NCI-H748 (cell line): ENCODE measurements around the gene BRI3.
A peak's percentile ranks its signal among the peaks of the same experiment; 100 is the strongest.

Source experiments
- DNase-seq: peaks from one replicate; lab custom pipeline; 2025; ENCODE audit not compliant: unreplicated experiment; lab: John Stamatoyannopoulos, UW

The BRI3 gene

DNA sequence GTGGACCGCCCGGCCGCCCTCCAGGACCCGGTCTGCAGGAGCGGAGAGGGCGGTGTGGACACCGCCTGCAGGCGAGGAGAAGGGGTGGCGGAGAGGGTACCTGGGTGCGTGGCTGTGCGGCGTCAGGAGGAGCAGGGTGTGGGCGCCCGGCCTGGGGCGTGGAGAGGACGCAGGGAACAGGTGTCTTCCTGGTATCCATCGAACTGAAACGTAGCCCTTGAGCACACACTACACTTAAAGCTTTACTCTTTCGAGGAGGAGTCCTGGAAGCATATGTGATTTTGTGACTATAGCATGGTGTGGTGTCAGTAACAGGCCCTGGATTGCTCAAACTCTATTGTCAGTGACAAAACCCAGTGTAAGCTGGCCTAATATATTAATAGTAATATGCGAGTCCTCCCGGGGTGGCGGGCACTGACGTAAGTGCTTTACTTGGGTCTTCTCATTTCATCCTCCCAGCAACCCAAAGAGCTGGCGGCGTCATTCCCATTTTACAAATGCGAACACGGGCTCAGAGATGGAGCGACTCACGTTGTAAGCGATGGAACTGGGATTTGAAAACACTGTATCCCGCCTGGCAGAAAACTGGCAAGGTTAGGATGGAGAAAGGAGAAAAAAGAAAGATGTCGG is 28.9 kb upstream of the BRI3 start:
- no peak for DNase-seq

DNA sequence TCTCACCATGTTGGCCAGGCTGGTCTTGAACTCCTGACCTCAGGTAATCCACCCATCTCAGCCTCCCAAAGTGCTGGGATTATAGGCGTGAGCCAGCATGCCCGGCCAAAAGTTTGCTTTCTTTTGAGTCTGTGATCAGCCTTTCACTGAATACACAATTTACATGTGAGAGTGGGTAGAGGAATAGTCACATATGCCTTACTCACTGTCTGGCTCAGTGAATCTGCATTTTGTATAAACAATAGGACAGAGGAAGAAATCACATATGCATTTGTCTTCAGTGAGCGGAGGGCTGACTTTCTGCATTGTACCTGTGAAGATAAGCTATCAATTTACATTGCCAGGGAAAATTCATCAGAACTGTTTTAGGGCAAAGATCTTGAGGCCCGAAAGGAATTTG is 27.0 kb upstream of the BRI3 start:
- no peak for DNase-seq

DNA sequence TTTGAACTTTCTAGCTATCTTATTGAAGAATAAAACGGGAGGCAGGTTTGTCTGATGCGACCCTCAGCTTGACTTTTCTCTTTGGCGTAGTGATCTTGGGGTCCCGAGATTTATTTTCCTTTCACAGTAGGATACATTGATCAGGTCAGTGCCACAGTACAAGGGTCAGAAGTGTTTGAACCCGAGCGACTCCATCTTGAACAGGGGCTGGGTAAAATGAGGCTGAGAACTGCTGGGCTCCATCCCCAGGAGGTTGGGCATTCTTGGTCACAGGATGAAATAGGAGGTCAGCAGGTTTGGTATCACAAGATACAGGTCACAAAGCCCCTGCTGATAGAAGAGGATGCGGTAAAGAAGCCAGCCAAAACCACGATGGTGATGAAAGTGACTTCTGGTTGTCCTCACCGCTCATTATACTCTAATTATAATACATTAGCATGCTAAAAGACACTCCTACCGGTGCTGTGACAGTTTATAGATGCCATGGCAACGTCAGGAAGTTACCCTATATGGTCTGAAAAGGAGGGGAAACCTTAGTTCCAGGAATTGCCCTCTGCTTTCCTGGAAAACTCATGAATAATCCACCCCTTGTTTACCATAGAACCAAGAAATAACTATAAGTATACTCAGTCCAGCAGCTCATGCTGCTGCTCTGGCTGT is 26.4 kb upstream of the BRI3 start:
- no peak for DNase-seq

DNA sequence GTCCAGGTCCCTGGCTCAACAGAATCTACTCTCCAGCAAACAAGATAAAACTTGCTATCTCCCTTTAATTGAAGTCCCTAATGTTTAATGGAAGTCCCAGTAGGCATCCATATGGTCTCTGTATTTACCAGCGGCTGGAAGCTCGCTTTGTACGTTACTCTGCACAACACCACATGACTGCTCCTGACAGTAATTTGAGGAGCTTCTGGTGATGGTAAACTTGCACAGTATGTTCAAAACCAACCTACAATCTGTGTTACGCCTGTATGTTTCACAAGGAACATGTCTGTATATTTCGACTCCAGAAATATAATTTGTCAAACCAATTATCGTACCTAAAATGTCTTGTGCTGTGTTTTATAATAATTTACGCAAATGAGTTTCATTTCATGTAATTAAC is 25.1 kb upstream of the BRI3 start:
- no peak for DNase-seq

DNA sequence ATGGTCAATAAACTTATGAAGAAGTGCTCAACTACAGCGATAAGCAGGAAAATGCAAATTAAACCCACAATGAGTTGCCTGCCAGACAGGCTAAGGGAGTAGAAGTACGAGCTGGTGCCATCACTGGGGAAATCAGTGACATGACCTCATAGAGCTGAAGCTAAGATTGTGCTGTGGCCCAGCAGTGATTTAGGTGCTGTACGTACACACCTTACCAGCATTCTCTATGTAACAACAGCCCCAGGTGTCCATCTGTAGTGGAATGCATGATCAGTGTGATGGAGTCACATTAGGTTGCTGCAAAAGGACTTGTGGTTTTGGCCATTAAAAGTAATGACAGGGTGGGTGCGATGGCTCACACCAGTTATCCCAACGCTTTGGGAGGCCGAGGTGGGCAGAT is 23.8 kb upstream of the BRI3 start:
- DNase-seq = no peak

DNA sequence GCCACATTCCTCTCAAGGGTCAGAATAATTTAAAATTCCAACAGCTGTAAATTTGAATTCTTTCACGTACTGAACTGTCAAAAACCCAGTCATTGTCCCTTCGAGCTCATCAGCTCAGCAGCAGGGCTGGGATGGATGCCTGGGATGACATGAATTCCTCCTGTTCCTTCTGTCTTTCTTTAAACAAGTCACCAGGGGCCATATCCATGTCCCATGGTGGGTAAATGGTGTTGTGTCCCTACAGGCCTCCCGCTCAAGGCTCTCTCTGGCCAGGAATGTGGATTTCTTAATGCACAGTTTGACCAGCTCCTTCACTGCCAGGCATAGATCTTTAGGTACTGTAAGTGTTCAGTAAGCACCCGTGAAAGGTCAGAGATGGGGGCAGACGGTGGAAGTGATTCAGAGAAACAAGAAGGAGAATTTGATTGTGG is 15.6 kb upstream of the BRI3 start:
- DNase-seq = no peak

DNA sequence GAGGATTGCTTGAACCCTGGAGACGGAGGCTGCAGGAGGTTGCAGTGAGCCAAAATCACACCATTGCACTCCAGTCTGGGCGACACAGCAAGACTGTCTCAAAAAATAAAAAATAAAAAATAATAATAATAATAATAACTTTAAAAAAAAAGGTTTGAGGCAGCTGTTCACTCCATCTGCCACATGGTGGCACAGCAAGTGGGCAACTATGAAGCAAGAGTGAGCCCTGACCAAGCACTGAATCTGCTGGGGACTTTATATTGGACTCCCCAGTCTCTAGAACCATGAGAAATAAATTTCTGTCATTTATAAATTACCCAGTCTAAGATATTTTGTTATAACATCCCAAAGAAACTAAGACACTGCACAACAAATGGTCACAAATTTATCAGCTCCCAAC is 14.6 kb upstream of the BRI3 start:
- DNase-seq = no peak

DNA sequence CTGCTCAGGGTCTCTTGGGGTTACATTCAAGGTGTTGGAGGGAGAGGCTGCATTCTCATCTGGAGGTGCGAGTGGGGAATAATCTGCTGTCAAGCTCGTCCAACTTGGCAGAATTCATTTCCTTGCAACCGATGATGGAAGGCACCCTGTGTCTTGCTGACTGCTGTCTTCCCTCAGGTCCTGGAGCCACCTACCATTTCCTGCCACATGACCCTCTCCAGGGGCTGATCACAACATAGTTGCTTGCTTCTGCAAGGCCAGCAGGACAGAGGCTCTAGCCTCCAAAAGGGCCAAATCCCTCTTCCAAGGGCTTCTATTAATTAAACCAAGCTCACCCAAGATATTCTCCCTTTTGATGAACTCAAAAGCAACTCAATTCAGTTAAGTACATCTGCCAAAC is 14.2 kb upstream of the BRI3 start:
- no peak for DNase-seq

DNA sequence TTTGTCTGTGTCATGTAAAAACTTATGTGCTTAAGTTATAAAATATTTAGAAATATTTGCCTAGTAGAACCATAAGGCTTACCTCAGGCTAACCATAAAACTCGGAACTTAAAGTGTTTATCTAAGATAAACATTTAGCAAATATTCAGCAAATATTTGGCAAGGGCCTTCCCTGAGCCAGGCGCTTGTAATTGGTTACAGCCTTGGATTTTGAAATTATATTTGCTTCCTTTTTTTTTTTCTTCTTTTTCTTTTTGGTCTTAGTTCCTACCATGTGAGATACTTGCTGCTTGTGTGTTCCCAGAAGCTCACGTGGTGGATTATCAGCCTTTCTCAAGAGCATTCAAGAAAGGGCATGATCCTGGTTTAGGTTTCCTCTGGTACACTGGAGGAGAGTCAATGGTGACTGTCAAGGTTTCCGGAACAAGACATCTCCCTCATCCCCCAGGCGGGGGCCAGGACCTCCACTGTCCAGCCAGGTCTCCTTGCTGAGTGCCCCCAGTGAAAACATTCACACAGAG is 5.2 kb upstream of the BRI3 start:
- no peak for DNase-seq

DNA sequence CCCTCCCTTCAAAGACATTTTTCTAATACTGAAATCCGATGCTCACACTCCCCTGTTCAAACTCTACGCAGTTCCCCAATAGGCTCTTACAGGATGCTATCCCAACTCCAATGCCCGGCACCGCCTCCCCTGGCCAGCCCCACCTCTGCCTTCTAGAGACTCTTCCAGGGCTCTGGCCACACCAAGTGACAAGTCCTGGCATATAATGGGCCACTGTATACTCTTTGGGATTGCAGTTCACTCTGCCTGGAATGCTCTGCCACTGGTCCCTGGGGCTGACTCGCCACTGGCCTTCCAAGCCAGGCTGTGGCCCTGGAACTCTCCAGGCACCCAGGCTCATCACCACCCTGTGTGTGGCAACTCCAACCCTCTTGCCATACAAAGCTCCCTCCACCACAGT is 3.1 kb upstream of the BRI3 start:
- no peak for DNase-seq

DNA sequence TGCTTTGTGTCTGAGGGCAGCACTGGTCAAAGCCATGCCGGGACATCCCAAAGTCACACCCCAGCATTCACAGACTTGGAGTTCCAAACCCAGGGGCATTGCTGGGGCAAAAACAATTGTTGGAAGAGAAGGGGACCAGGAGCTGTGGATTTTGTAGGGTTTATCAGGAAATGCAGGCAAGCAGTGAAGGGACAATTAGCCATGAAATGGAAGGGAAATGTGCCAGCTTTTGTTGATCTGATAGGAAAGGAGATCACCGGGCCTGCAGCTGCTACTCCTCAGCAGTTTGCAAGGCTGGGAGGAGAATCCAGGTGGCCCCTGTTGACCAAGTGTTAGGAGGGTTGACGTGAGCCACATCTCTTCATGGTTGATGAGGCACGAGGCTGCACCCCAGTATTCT is 2.5 kb upstream of the BRI3 start:
- DNase-seq = no peak

DNA sequence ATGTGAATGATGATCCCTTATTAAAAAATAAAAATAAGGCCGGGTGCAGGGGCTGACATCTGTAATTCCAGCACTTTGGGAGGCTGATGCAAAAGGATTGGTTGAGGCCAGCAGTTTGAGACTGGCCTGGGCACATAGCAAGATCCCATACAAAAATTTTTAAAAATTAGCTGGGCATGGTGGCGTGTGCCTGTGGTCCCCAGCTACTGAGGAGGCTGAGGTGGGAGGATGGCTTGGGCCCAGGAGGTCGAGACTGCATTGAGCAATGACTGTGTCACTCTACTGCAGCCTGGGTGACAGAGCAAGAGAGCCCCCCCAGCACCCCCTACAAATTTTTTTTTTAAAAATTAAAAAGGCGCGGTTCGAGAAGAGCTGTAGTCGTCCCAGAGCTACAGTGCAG is 1.2 kb upstream of the BRI3 start:
- DNase-seq = no peak

DNA sequence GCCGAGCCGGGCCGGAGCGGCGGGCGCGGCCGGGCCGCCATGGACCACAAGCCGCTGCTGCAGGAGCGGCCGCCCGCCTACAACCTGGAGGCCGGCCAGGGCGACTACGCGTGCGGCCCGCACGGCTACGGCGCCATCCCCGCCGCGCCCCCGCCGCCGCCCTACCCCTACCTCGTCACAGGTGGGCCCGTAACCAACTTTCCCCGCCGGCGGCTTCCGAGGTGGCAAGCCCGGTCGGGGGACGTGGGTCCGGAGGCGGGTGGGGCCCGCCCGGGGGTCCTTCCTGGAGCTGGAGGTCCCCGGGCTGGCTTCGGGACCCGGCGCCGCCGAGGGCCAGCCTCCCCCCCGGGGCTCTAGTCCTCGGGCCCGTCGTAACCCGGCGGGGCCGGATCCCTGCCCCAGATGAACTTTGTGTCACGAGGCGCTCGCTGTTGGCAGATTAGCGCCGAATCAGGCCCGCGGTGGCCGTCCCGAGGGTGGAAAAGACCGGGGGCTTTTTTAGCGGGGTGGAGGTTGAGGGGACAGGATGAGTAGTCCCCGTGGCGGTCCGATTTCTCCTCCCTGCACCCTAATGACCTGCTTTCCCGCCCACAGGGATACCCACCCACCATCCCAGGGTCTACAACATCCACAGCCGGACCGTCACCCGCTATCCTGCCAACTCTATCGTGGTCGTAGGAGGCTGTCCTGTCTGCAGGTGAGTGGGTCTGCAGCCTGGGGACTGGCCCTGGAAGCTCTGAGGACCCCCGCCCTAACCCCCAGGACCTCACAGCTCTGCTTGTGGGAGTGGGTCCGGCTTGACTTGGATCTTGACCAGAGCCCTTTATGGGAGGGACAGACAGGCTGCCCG is 496 bp downstream of the BRI3 start:
- DNase-seq = peak; percentile 52

DNA sequence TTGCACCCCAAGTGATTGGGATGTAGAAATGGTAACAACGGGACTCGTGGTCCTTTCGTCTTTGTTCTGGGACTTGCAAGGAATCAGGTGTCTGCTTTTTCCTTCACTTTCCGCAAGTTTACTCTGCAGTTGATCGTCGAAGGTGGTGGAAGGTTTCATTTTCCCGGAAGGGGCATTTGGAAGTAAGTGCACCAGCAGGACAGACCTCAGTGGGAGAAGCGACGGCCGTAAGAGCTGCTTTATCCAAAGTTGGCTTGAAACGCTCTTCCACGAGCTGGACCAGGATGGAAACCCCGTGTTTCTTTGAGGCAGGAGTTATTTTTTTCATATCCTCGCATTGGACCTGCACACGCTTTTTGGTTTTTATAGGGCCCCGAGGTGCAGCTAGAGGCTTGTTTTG is 1.2 kb downstream of the BRI3 start:
- no peak for DNase-seq

DNA sequence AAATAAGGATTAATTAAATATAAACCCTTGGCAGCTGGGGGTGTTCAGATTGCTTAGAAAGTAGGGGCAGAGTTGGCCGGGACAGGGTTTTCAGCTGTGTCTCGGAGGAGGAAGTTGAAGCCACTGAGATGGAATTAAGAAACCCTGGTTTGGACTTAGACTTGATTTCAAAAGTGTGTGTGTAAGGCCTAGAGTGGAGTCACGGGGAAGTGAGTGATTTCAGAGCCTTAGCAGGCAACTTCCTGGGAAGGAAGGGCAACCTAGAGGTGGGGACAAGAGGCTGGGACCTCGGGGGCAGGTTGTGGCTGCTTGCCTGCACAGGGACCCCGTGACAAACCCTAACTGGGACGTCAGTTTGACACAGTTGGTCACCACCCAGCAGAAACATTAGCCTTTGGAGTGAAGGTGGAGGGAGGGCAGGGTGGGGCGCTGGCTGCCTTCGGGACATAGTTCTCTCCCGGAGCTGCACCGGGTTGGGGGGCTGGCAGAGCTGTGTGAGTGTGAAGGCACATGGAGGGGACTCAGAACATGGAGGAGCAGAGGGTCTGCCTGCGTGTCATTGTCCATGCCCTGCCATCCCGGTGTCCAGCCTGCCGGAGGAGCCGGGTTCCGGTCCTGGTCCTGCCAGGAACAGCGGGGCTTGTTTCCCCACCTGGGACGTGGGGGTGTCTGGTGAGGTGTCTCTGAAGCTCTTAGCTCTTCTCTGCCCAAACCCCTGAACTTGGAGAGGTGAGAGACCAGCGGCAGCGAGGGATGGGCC is 1.8 kb downstream of the BRI3 start:
- DNase-seq = no peak

DNA sequence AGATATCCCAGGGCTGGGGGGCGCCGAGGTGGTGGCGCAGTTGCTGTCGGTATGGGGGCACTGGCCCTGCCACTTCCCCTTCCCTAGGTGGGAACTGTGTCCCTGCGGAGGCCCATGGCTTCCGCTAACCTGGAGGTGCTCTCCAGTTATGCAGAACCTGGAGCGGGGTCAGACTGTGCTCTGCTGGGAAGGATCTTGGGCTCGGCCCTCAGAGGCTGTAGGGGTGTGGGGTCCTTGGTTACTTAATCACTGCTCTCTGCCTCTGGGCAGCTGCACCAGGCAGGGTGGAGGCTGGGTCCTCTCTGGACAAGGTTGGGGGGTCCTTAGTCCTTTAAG is 2.4 kb downstream of the BRI3 start:
- no peak for DNase-seq

DNA sequence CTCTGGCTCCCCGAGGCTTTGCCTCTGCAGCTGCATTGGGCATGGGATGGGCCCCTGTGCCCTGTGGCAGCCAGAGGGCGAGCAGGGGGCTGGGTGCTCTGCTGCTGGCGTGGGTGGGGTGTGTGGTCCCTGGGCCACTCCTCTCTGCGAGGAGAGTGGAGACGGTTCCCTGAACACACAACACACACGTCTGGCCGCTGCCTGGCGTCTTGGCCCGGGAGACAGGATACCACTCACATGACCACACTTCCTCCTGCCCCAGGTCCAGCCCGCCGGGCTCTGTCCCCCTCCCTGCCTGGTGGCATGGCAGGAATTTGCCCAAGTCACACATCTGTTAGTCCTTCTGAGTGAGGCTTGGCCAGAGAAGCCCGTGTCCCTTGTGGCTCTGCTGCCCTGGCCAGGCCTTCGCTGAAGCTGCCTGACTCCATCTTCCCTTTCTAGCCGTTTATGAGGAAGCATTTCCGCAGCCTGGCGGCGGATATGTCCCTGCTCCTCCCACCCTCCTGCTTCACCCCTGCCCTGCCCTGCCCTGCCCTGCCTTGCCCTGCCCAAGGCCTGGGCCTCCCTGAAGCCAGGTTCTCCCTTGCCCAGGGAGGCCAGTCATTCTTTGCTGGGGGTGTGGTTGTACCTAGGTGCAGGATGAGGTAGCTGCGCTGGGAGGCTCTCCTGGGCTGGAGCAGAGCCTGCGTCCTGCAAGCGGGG is 3.0 kb downstream of the BRI3 start:
- no peak for DNase-seq

DNA sequence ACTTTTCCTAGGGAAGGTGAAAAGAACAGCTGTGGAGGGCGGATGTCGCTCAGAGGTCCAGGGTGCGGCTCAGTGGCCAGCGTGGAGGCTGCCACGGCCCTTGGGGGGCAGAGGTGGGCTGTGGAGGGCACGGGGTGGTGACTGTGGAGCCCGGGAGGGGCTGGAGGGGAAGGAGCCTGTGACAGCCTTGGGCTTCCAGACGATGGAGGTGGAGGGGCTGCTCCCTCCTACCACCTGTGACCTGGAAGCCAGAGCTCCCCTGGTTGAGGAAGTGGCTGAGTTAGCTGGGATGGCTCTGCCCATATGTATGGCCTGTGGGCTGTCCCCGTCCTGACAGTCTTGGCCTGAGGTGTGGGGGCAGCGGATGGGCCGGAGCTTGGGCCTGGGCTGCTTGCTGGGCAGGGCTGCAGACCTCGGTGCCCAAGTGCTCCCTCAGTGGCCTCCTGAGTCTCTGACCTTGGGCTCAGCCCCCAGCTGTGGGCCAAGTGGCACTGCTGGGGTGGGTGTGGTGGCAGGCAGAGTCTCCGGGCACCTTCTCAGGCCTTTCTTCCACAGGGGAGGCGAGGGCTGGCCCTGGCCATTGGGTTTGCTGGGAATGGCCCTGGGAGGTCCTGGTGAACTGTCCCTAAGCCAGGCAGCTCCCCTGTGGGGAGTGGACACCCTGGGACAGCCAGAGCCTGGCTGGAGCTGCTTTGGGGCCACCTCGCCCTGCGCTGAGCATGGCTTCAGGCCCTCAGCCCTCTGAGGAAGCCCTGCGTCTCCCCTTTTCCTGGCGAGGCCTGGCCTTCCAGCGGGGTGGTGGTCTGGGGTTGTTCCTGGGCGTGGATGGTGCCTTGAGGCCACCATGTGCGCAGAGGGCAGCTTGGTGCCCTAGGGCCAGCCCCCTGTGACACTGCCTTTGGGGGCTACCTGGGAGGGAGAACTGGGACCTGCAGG is 3.9 kb downstream of the BRI3 start:
- no peak for DNase-seq

DNA sequence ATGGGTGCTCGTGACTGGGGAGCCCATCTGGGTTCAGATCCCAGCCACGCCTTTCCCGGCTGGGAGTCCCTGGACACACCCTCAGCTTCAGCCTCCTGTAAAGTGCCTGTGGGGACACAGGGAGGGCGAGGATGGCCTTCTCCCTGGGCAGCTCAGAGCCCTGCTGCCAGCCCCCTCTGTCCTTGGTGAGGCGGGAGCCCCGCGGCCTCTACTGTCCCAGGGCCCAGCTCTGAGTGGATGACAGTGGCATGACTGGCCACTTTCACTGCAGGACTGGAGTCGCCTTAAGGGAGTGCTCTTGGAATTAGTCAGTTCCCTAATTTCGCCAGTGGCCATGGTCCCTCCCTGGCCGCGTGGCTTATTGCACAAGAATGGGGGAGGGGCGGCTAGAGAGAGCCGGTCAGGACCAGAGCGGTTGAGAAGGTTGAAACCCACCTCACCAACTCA is 4.6 kb downstream of the BRI3 start:
- DNase-seq = no peak
